Sigmoid colon (tissue), 7 donors: ENCODE data around the gene GNMT. TPM values are rescaled to one million over a fixed set of nuclear protein-coding genes. Genes with fewer than 3 reads are reported as not detected.

Experiments used
- DNase-seq: peaks from one replicate; pipeline ENCODE4 v3.0.0-alpha.2; 2019
- H3K27ac ChIP-seq, 4 donors: fragments of 200-600 bp; sonication (generic); one replicate each; pipeline ENCODE4 v1.5.1; 2016 to 2019; ENCODE audit warnings: mild to moderate bottlenecking in 1 of 4
- H3K27me3 ChIP-seq, 3 donors: fragments of 200-600 bp; sonication (generic); one replicate each; pipeline ENCODE4 v1.5.1; 2019; ENCODE audit warnings: mild to moderate bottlenecking in 1 of 3
- H3K36me3 ChIP-seq, 4 donors: fragments of 200-600 bp; sonication (generic); one replicate each; pipeline ENCODE4 v1.5.1; 2016 to 2019
- H3K4me1 ChIP-seq, 4 donors: fragments of 200-600 bp; sonication (generic); one replicate each; pipeline ENCODE4 v1.5.1; 2017 to 2019
- H3K4me3 ChIP-seq, 4 donors: fragments of 200-600 bp; sonication (generic); one replicate each; pipeline ENCODE4 v1.5.1; 2017 to 2019; ENCODE audit warnings: mild to moderate bottlenecking in 2 of 4, moderate library complexity in 1 of 4
- H3K9me3 ChIP-seq, 4 donors: fragments of 200-600 bp in 3 of 4; sonication (generic) in 3 of 4; one replicate each; pipeline versions ENCODE4 v1.5.1 to v1.6.1; 2013 to 2019
- CTCF ChIP-seq, 4 experiments: fragments of 450-650 bp in 3 of 4; fragments of 200-600 bp in 1 of 4; IDR thresholded peaks; one replicate each; pipeline ENCODE4 v1.5.1; 2016 to 2019; ENCODE audit warnings: antibody characterized with exemption in 4 of 4, mild to moderate bottlenecking in 3 of 4, moderate library complexity in 2 of 4
- EP300 ChIP-seq, 4 donors: sonication (generic); formaldehyde crosslinking; IDR thresholded peaks; one replicate each; pipeline ENCODE4 v1.6.1; 2017; ENCODE audit warnings: antibody characterized with exemption in 4 of 4
- POLR2A ChIP-seq, 2 donors: fragments of 450-650 bp; IDR thresholded peaks; one replicate each; pipeline ENCODE4 v1.6.1; 2016; ENCODE audit warnings: antibody characterized with exemption in 2 of 2, mild to moderate bottlenecking in 2 of 2, moderate library complexity in 2 of 2
- POLR2AphosphoS5 ChIP-seq, 4 donors: sonication (generic); formaldehyde crosslinking; IDR thresholded peaks; one replicate each; pipeline ENCODE4 v1.6.1; 2017; ENCODE audit warnings: antibody characterized with exemption in 4 of 4
- WGBS, 2 donors: extraction: QIAGEN DNeasy Blood & Tissue Kit; methylation state at CpG; one replicate each; pipeline ENCODE4 v1.1.7; 2013; 5-methylcytosine and 5-hydroxymethylcytosine counted together
- intact Hi-C: fragments of 100-400 bp; cut with DNase I; formaldehyde crosslinking; loops from one replicate; pipeline ENCODE4 v1.15.1; 2023
- polyA plus RNA-seq, 3 donors: library from polyadenylated mRNA; stranded (reverse); fragments of 200-250 nt; gene quantifications; one replicate each; pipeline ENCODE4 v1.2.3, GENCODE V29; 2013
- total RNA-seq, 4 donors: library from RNA; depleted of rRNA; stranded (reverse); fragments of >200 nt; gene quantifications; one replicate each; pipeline ENCODE4 v1.1.0, GENCODE V29; 2016
- donor health status: healthy with polysubstance abuse.
- donor health status: Bipolar disorder and iron deficiency.
- donor health status: healthy.

Gene GNMT
- total and polyA plus RNA-seq, 7 donors, result 0.45 to 0.54 TPM; not detected in 5

- peak; percentile 99 for DNase-seq
- intact Hi-C loops, result loop anchor here (2.0 kb wide), 1 partner anchor 29 kb away; the partner anchor contains the start of gene MEA1
- Histone ChIP-seq H3K4me3 (peak within 1 kb of the TSS; percentile 72 to 90 (median 86)), H3K9me3 (no peaks in the 10 kb centered on the region), H3K4me1 (peaks cover 0 to 57% (median 51%) of the 10 kb centered on the region in 4 donors), H3K27ac (peak within 1 kb of the TSS; percentile 89 to 93 (median 92)), H3K27me3 (no peaks in the 10 kb centered on the region), H3K36me3 (peaks cover 0 to 7% (median 0%) of the 10 kb centered on the region in 4 donors)
- 0 to 1% methylated on average over 59 of the region's 59 CpGs for WGBS, 2 donors
- peak; percentile 80 to 98 (median 92) for TF ChIP-seq POLR2AphosphoS5 (IDR thresholded peaks at IDR 0.05)
- peak in 1 of 4 experiments; percentile 9 for TF ChIP-seq CTCF (IDR thresholded peaks at IDR 0.05)
- no peak for TF ChIP-seq EP300 (IDR thresholded peaks at IDR 0.05)
- TF ChIP-seq POLR2A (IDR thresholded peaks at IDR 0.05), result peak; percentile 82
These were observed 23.7 kb downstream of the GNMT start, which contains the start of gene PPP2R5D for GRCh38 chr6:42984001-42984923. PPP2R5D (plus strand) TSS chr6:42984570; CDS start chr6:42984678, 108 bp downstream.

- Histone ChIP-seq H3K4me3 (peak overlapping the region; percentile 72 to 90 (median 86)), H3K27ac (peak overlapping the region; percentile 89 to 93 (median 92)), H3K4me1 (peaks cover 0 to 50% (median 45%) of the 10 kb centered on the region in 4 donors), H3K9me3 (no peaks in the 10 kb centered on the region), H3K27me3 (no peaks in the 10 kb centered on the region), H3K36me3 (peaks cover 0 to 14% (median 3%) of the 10 kb centered on the region in 4 donors)
- no peak for TF ChIP-seq CTCF (IDR thresholded peaks at IDR 0.05)
- no peak for TF ChIP-seq POLR2AphosphoS5 (IDR thresholded peaks at IDR 0.05)
- no peak for TF ChIP-seq EP300 (IDR thresholded peaks at IDR 0.05)
- TF ChIP-seq POLR2A (IDR thresholded peaks at IDR 0.05), result no peak
- WGBS, 2 donors, result 6 to 12% methylated on average over 13 of the region's 13 CpGs
- intact Hi-C loops, result loop anchor here (2.0 kb wide), 1 partner anchor 28 kb away; the partner anchor contains the start of gene MEA1
- DNase-seq, result no peak
These were observed 24.4 kb downstream of the GNMT start for GRCh38 chr6:42984924-42985475.

GRCh38 chr6:42987533-42988451, 27.2 kb downstream of the GNMT start:
- DNase-seq, result no peak
- intact Hi-C loops, result no loop called here
- Histone ChIP-seq H3K9me3 (no peaks in the 10 kb centered on the region), H3K36me3 (peaks cover 0 to 32% (median 4%) of the 10 kb centered on the region in 4 donors), H3K27me3 (no peaks in the 10 kb centered on the region), H3K4me3 (no peak overlapping the region), H3K4me1 (peaks cover 0 to 48% (median 43%) of the 10 kb centered on the region in 4 donors), H3K27ac (no peak overlapping the region)
- TF ChIP-seq CTCF (IDR thresholded peaks at IDR 0.05), result no peak
- no peak for TF ChIP-seq EP300 (IDR thresholded peaks at IDR 0.05)
- no peak for TF ChIP-seq POLR2AphosphoS5 (IDR thresholded peaks at IDR 0.05)
- no peak for TF ChIP-seq POLR2A (IDR thresholded peaks at IDR 0.05)
- WGBS, 2 donors, result 84 to 87% methylated on average over 5 of the region's 5 CpGs

GRCh38 chr6:42988486-42989020, 28.0 kb downstream of the GNMT start:
- H3K27ac ChIP-seq, result no peak overlapping the region
- TF ChIP-seq POLR2A (IDR thresholded peaks at IDR 0.05) (no peak), POLR2AphosphoS5 (IDR thresholded peaks at IDR 0.05) (no peak), EP300 (IDR thresholded peaks at IDR 0.05) (no peak), CTCF (IDR thresholded peaks at IDR 0.05) (no peak)
- H3K27me3 ChIP-seq, result no peaks in the 10 kb centered on the region

More at GRCh38 chr6:42988486-42989020, 28.0 kb downstream of the GNMT start:
- Histone ChIP-seq H3K9me3 (no peaks in the 10 kb centered on the region), H3K4me1 (peaks cover 0 to 44% (median 38%) of the 10 kb centered on the region in 4 donors), H3K4me3 (no peak overlapping the region), H3K36me3 (peaks cover 0 to 37% (median 4%) of the 10 kb centered on the region in 4 donors)
- WGBS, 2 donors, result 83 to 90% methylated on average over 1 of the region's 1 CpG
- DNase-seq, result no peak
- intact Hi-C loops, result no loop called here
